Vagina (tissue), 2 donors: ENCODE data around the gene SERINC5. TPM values are rescaled to one million over a fixed set of nuclear protein-coding genes. Genes with fewer than 3 reads are reported as not detected.

Experiments used
- DNase-seq, 2 donors: peaks; one replicate each; pipeline ENCODE4 v3.0.0-alpha.2; 2017; ENCODE audit errors: extremely low spot score in 2 of 2
- H3K27ac ChIP-seq: fragments of 200-600 bp; sonication (generic); one replicate; pipeline ENCODE4 v1.5.1; 2019
- H3K27me3 ChIP-seq: fragments of 200-600 bp; sonication (generic); one replicate; pipeline ENCODE4 v1.5.1; 2019
- H3K36me3 ChIP-seq, 2 donors: fragments of 200-600 bp; sonication (generic); one replicate each; pipeline ENCODE4 v1.5.1; 2017 to 2019
- H3K4me1 ChIP-seq: fragments of 200-600 bp; sonication (generic); one replicate; pipeline ENCODE4 v1.5.1; 2019
- H3K4me3 ChIP-seq, 2 donors: fragments of 200-600 bp; sonication (generic); 1 replicate in 1 of 2; 2 replicates in 1 of 2; pipeline ENCODE4 v1.5.1; 2016 to 2019
- H3K9me3 ChIP-seq: fragments of 200-600 bp; sonication (generic); one replicate; pipeline ENCODE4 v1.5.1; 2019
- POLR2A ChIP-seq, 2 donors: fragments of 450-650 bp; IDR thresholded peaks; one replicate each; pipeline ENCODE4 v1.6.1; 2017; ENCODE audit warnings: antibody characterized with exemption in 2 of 2, mild to moderate bottlenecking in 2 of 2, moderate library complexity in 2 of 2
- POLR2AphosphoS5 ChIP-seq, 2 donors: sonication (generic); formaldehyde crosslinking; IDR thresholded peaks; one replicate each; pipeline ENCODE4 v1.9.0; 2017; ENCODE audit warnings: antibody characterized with exemption in 2 of 2, mild to moderate bottlenecking in 2 of 2, low read depth in 1 of 2; ENCODE audit not compliant: insufficient read depth in 1 of 2
- intact Hi-C: fragments of 100-400 bp; cut with DNase I; formaldehyde crosslinking; loops from one replicate; pipeline ENCODE4 v1.15.1; 2023
- total RNA-seq: library from RNA; depleted of rRNA; stranded (reverse); fragments of >200 nt; gene quantifications from one replicate; pipeline ENCODE4 v1.2.3, GENCODE V29; 2016
- TF ChIP-seq, protein P1 (sequence below), 3 experiments: fragments of 450-650 bp in 2 of 3; fragments of 200-600 bp in 1 of 3; sonication (generic) in 1 of 3; IDR thresholded peaks; one replicate each; pipeline ENCODE4 v1.5.1; 2017 to 2019; ENCODE audit warnings: antibody characterized with exemption in 3 of 3, mild to moderate bottlenecking in 2 of 3, moderate library complexity in 2 of 3

The SERINC5 gene
- total RNA-seq, 1 donor from 2014 or later: 35.6 TPM

DNA sequence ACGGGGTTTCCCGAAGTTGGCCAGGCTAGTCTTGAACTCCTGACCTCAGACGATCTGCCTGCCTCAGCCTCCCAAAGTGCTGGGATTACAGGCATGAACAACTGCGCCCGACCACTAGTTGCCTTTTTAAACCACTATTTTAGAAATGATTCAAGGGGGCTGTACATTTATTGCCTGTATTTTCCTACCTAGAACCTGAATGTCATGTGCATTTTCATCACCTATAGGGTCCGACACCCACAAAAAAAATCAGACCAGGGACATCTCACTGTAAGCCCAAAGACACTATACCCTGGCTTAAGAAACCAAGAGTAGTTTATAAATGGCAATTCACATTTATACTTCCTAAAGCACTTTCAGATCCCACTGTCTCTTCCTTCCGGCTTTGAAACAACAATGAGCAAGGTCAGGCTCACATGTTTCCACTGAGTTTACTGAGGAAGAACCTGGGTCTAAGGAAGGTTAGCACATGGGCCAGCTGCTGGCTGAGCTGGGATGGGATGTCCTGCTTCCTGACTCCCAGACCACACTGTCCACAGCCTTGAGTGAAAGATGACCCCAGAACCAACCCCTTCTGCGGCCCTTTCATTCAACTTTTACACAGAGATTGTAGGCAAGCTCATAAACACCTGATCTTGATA, 87.3 kb downstream of the SERINC5 start:
- no peak overlapping the region for H3K4me3 ChIP-seq
- H3K9me3 ChIP-seq: no peaks in the 10 kb centered on the region
- intact Hi-C loops: no loop called here
- DNase-seq: no peak
- no peak for TF ChIP-seq POLR2A (IDR thresholded peaks at IDR 0.05)
- TF ChIP-seq POLR2AphosphoS5 (IDR thresholded peaks at IDR 0.05; ENCODE audit: insufficient read depth in 1 of 2, low read depth in 1 of 2): no peak
- TF ChIP-seq, protein P1, sequence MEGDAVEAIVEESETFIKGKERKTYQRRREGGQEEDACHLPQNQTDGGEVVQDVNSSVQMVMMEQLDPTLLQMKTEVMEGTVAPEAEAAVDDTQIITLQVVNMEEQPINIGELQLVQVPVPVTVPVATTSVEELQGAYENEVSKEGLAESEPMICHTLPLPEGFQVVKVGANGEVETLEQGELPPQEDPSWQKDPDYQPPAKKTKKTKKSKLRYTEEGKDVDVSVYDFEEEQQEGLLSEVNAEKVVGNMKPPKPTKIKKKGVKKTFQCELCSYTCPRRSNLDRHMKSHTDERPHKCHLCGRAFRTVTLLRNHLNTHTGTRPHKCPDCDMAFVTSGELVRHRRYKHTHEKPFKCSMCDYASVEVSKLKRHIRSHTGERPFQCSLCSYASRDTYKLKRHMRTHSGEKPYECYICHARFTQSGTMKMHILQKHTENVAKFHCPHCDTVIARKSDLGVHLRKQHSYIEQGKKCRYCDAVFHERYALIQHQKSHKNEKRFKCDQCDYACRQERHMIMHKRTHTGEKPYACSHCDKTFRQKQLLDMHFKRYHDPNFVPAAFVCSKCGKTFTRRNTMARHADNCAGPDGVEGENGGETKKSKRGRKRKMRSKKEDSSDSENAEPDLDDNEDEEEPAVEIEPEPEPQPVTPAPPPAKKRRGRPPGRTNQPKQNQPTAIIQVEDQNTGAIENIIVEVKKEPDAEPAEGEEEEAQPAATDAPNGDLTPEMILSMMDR (IDR thresholded peaks at IDR 0.05): no peak
- H3K27ac ChIP-seq: no peak overlapping the region
- no peaks in the 10 kb centered on the region for H3K27me3 ChIP-seq
- peaks cover 0 to 10% of the 10 kb centered on the region in 2 donors for H3K36me3 ChIP-seq
- no peaks in the 10 kb centered on the region for H3K4me1 ChIP-seq

DNA sequence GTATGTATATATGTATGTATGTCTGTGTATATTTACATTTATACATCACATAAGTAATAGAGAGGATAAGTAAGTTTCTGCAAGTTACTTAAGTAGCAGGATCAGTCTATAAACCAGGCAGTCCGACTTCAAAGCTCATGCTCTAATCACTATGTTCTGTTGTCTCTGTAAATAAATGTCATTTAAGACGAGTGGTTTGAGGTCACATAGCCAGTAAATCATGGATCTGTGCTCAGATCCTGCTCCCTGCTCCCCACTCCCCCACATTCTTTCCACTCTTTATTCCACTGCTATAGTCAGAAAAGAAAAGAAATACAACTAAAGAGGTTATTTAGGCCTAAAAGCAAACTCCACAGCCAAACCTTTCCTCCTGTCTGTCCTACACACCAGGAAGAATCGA, 90.4 kb downstream of the SERINC5 start:
- H3K27me3 ChIP-seq: no peaks in the 10 kb centered on the region
- H3K27ac ChIP-seq: no peak overlapping the region
- intact Hi-C loops: no loop called here
- TF ChIP-seq, protein P1 (IDR thresholded peaks at IDR 0.05): no peak
- TF ChIP-seq POLR2AphosphoS5 (IDR thresholded peaks at IDR 0.05; ENCODE audit: insufficient read depth in 1 of 2, low read depth in 1 of 2): peak in 1 of 2 donors; percentile 23
- H3K4me3 ChIP-seq: no peak overlapping the region
- H3K4me1 ChIP-seq: no peaks in the 10 kb centered on the region
- peaks cover 0 to 16% of the 10 kb centered on the region in 2 donors for H3K36me3 ChIP-seq
- no peak for DNase-seq
- no peaks in the 10 kb centered on the region for H3K9me3 ChIP-seq

DNA sequence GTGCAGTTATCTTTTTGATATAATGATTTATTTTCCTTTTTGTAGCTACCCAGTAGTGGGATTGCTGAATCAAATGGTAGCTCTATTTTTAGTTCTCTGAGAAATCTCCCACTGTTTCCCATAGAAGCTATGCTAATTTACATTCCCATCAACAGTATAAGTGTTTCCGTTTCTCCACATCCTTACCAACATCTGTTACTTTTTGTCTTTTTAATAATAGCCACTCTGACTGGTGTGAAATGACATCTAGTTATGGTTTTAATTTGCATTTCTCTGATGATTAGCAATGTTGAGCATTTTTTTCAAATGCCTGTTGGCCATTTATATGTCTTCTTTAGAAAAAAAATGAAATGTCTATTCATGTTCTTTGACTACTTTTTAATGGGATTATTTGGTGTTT, 94.7 kb downstream of the SERINC5 start:
- peaks cover 0 to 35% of the 10 kb centered on the region in 2 donors for H3K36me3 ChIP-seq
- H3K27ac ChIP-seq: no peak overlapping the region
- TF ChIP-seq, protein P1 (IDR thresholded peaks at IDR 0.05): no peak
- TF ChIP-seq POLR2A (IDR thresholded peaks at IDR 0.05): no peak
- TF ChIP-seq POLR2AphosphoS5 (IDR thresholded peaks at IDR 0.05; ENCODE audit: insufficient read depth in 1 of 2, low read depth in 1 of 2): no peak
- DNase-seq: no peak
- H3K4me1 ChIP-seq: no peaks in the 10 kb centered on the region
- no peak overlapping the region for H3K4me3 ChIP-seq
- H3K9me3 ChIP-seq: no peaks in the 10 kb centered on the region
- no peaks in the 10 kb centered on the region for H3K27me3 ChIP-seq
- intact Hi-C loops: no loop called here

DNA sequence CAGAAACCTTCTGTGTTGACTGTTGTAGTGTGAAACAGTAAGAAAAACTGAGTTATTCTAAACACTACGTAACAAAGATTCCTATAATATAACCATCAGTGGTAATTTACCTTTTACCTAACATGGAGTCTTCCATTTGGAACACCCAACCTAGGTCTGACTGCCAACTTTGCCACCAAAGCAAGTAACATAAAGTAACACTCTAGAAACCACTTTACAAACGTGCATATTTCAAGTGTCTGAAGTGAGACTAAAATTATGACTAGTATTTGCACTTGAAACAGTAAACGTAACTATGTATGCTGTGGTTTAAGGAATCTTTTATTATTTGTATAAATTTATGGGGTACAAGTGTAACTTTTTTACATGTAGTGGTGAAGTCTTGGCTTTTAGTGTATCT, 95.6 kb downstream of the SERINC5 start:
- Histone ChIP-seq H3K4me1 (no peaks in the 10 kb centered on the region), H3K27me3 (no peaks in the 10 kb centered on the region), H3K36me3 (peaks cover 0 to 35% of the 10 kb centered on the region in 2 donors), H3K9me3 (no peaks in the 10 kb centered on the region), H3K4me3 (no peak overlapping the region), H3K27ac (no peak overlapping the region)
- intact Hi-C loops: no loop called here
- DNase-seq: no peak
- TF ChIP-seq, protein P1 (IDR thresholded peaks at IDR 0.05): no peak
- no peak for TF ChIP-seq POLR2AphosphoS5 (IDR thresholded peaks at IDR 0.05; ENCODE audit: insufficient read depth in 1 of 2, low read depth in 1 of 2)
- TF ChIP-seq POLR2A (IDR thresholded peaks at IDR 0.05): no peak

DNA sequence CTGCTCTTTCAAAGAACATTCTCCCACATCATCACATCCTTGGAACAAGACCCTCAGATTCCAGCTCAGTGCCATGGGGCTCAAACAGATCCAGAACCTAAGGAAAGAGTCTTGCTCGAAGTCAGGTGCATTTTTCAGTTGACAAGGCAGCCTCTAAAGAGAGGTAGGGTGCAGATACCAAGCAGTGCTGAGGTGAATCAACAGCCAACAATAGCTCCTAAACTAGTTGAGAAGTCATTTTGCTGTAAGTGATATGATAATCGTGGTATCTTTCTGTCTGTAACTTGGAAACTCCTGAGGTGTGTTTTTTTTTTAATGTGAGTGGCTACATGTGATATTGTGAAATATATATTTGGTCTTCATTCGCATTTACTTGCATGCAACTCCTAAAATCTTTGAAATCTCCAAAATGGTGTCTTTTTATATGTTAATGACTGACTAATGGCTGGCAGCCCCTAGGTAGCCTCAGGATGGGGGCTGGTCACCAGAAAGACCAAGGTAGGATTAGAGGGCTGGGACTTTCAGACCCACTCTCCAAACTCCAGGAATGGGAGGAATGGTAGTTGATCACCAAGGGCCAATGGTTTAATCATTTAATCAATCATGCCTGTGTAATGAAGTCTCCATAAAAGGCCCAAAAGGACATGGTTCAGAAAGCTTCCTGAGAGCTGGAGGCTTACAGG, 96.6 kb downstream of the SERINC5 start:
- Histone ChIP-seq H3K9me3 (no peaks in the 10 kb centered on the region), H3K4me3 (no peak overlapping the region), H3K4me1 (no peaks in the 10 kb centered on the region), H3K27me3 (no peaks in the 10 kb centered on the region), H3K36me3 (peaks cover 0 to 35% of the 10 kb centered on the region in 2 donors), H3K27ac (no peak overlapping the region)
- intact Hi-C loops: no loop called here
- TF ChIP-seq POLR2A (IDR thresholded peaks at IDR 0.05) (no peak), POLR2AphosphoS5 (IDR thresholded peaks at IDR 0.05; ENCODE audit: insufficient read depth in 1 of 2, low read depth in 1 of 2) (no peak)
- no peak for DNase-seq
